AG09319 (cell line): ENCODE measurements around the gene TRAPPC2B.

ENCODE experiments used
- DNase-seq: peaks from one replicate; pipeline ENCODE4 v3.0.0-alpha.2; 2010; ENCODE audit warnings: low read depth; ENCODE audit errors: extremely low read depth
- CTCF ChIP-seq: IDR thresholded peaks from 2 replicates; pipeline ENCODE4 v1.5.1; 2011; ENCODE audit warnings: low read depth, mild to moderate bottlenecking, inconsistent platforms, low read length, moderate library complexity

The TRAPPC2B gene

GRCh38 chr19:57398868-57399267 lies 35.5 kb downstream of the TRAPPC2B start:
- no peak for TF ChIP-seq CTCF

GRCh38 chr19:57403737-57404563 lies 40.6 kb downstream of the TRAPPC2B start:
- no peak for TF ChIP-seq CTCF
- DNase-seq: no peak

More at GRCh38 chr19:57398868-57399267, 35.5 kb downstream of the TRAPPC2B start:
- DNase-seq: no peak

- TF ChIP-seq CTCF: peak; percentile 90
- no peak for DNase-seq
These were observed 43.3 kb downstream of the TRAPPC2B start for GRCh38 chr19:57406516-57407123.

GRCh38 chr19:57410877-57411671 lies 47.7 kb downstream of the TRAPPC2B start, which contains the start of gene ZNF17:
Gene ZNF17 (plus strand): TSS chr19:57411161. CDS start chr19:57413616, 2,455 bp downstream.
- TF ChIP-seq CTCF: no peak
- peak; percentile 75 for DNase-seq
